Measurements from ENCODE around the gene SPEG.

The SPEG gene

DNA sequence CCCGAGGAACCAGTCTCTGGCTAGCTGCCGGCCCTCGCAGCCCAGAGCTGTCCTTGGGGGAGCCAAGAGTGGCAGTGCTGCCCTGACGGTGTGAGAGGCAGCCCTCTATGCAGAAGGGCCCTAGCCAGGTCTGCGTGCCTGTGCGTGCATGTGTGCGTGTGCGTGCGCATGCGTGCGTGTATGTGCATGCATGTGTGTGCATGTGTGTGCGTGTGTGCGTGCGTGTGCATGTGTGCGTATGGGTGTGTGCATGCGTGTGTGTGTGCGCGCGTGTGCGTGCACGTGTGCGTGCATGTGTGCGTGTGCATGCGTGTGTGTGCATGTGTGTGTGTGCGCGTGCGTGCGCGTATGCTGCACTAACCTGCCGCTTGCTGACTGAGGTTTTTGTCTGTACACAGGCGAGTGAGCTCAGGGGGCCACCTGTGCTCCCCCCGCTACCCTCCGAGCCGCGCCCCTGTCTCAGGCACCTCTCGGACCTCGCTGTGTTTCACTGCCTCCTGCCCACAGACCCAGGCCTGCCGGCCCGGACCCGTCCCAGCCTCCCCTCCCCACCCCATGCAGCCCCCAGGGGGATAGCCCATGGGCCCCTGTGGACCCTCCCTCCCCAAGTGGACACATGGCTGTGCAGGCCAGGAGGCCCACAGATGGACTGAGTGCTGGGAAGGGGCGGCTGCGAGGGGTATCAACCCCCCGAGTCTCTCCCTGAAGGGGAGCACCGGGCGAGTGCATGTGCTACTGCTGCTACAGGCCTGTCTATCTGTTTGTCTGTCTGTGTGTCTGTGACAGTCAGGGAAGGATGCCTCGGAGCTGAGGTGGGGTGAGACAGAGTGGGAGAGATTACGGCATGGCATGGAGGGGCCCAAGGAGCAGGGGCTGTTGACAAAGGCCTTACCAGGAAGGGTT, 31.3 kb downstream of the SPEG start:
- no peak for DNase-seq

- no peak for DNase-seq
Observed at GRCh38 chr2:219466816-219467735, 32.4 kb downstream of the SPEG start.

- DNase-seq: no peak
Observed at GRCh38 chr2:219467736-219468075, 33.1 kb downstream of the SPEG start.

DNA sequence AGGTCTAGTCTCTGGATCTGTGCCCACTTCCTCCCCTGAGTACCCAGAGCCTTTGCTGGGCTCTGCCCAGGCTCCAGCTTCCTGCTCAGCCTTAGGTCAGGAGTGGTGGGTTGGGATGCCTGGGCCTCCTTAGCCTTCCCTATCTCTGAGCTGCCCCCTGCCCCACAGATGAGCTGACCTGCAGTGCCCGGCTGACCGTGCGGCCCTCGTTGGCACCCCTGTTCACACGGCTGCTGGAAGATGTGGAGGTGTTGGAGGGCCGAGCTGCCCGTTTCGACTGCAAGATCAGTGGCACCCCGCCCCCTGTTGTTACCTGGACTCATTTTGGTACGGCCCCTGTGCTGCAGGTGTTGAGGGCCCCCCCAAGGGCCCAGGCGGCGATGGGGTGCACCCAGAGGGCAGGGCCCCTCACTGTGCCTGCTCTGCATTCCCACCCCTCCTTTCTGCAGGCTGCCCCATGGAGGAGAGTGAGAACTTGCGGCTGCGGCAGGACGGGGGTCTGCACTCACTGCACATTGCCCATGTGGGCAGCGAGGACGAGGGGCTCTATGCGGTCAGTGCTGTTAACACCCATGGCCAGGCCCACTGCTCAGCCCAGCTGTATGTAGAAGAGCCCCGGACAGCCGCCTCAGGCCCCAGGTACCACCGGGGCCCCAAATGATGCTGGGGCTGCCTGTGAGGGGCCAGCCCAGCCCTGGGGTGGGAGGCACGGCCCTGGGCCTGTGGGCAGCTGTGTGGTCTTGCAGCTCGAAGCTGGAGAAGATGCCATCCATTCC, 34.0 kb downstream of the SPEG start:
- DNase-seq: no peak

DNA sequence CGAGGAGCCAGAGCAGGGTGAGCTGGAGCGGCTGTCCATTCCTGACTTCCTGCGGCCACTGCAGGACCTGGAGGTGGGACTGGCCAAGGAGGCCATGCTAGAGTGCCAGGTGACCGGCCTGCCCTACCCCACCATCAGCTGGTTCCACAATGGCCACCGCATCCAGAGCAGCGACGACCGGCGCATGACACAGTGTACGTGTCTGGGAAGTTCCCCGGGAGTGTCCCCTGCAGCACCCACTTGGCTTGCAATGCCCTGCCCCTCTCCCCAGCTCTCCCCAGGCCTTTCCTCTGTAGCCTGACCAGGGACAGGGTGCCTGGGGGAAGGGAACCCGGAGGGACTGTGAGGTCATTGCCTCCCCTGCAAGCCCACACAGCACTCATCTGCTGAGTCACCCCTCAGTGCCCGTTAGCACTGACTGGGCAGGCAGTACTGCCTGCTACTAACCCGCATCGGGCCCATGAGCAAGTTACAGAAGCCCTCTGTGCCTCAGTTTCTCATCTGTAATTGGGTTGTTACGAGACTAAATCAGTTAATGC, 34.6 kb downstream of the SPEG start:
- DNase-seq: no peak

DNA sequence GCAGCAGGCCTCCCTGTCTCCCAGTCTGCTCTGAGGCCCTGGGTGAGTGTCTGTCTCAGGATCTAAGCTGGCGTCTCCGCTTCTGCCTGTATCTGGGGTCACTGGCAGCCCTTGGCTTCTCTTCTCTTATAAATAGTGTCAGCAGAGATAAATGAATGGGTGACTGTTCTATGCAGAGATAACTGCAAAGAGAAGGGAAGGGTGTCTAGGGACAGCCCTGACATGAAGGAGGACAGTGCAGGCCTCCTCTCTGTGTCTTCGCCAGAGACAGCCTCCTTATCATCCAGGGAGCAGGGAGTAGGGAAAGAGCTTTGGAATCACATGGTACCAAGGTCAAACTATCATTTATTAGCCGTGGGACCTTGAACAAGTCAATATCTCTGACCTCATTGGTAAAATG, 35.8 kb downstream of the SPEG start:
- DNase-seq: no peak

- DNase-seq: no peak
Observed at GRCh38 chr2:219471476-219472371, 37.1 kb downstream of the SPEG start.

- no peak for DNase-seq
Observed at GRCh38 chr2:219472629-219473187, 38.1 kb downstream of the SPEG start.

DNA sequence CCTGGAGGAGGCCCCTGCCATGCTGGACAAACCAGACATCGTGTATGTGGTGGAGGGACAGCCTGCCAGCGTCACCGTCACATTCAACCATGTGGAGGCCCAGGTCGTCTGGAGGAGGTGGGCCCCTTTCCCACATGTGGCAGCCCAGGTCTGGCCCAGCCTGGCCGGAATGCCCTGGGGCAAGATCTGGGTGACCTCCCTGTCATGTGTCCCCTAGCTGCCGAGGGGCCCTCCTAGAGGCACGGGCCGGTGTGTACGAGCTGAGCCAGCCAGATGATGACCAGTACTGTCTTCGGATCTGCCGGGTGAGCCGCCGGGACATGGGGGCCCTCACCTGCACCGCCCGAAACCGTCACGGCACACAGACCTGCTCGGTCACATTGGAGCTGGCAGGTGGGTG, 38.9 kb downstream of the SPEG start:
- no peak for DNase-seq

DNA sequence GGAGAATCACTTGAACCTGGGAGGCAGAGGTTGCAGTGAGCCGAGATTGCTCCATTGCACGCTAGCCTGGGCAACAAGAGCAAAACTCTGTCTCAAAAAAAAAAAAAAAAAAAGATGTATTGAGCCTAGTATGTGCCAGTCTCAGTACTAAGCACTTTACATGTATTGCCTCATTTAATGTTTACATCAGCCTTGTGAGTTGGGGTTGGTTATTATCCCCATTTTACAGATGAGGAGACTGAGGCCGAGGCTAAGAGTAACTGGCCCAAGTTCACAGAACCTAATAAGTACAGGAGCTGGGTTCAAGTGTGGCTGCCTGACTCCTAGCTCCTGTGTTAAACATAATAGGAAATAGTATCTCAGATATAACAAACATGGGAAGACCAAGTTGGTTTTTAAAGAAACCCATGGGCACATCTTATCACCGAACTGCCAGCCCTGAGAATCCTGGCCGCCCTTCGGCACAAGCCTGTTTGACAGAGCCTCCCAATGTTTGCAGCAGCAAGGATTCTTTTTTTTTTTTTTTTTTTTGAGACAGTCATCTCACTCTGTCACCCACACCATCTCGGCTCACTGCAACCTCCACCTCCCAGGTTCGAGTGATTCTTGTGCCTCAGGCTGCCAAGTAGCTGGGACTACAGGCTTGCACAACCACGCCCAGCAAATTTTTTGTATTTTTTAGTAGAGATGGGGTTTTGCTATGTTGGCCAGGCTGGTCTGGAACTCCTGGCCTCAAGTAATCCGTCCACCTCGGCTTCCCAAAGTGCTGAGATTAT, 39.8 kb downstream of the SPEG start:
- DNase-seq: no peak

DNA sequence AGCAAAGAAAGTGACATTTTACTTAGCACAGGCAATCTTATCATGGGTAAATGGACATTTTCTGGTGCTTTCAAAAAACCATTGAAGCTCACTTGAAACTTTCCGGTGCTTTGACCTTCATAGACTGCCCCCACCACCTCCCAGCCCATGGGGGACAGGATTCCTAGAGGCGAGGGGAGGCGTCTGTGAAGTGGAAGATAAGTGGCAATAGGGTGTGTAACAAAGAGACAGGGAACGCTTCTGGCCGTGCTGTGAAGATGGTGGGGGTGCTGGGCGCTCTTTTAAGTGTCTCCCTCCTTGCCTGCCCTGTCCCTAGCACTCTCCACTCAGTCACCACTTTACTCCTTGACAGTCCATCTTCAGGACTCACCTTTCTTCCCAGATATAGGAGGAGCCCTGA, 40.6 kb downstream of the SPEG start:
- peak; percentile 33 for DNase-seq

DNA sequence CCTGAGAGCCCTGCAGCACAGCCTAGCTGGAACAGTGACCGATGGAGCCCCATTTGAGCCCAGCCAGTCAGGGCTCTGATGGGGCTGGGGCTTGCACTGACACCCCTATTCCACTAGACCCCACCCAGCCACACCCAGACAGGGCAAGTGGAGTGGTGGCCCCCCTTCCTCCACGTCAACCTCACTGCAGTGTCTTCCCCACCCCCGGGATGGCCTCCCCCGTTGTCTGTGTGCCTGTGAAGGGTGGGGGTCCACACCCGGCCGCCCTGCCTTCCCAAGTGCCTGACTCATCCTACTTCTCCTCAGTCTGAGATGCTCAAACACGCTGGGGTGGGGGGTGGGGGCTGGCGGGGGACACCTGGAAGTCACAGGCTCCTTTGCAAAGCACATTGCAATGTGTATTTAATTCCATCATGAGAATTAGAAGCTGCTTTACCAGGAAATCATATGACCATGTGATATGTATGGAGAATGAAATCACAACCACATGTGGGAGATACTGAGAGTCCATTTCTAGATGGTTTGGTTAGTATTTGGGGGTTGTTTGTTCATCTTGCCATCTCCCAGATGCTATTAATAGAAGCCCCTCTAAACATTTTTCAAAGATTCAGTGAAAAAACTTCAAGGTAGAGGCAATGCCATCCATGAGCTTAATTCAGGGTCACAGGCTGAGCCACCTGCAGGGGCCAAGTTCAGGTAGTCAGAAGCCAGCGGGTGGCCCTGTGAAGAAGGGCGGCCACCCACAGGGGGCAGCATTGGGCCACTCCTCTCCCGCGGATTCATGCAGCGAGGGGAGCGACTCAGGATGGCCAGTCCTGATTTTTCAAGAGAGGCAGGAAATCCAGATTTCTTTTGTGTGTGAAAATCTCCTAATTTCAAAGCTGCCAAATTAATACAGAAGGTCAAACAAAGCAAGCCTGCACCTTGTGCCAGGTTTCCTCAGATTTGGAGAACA, 41.3 kb downstream of the SPEG start:
- DNase-seq: no peak

DNA sequence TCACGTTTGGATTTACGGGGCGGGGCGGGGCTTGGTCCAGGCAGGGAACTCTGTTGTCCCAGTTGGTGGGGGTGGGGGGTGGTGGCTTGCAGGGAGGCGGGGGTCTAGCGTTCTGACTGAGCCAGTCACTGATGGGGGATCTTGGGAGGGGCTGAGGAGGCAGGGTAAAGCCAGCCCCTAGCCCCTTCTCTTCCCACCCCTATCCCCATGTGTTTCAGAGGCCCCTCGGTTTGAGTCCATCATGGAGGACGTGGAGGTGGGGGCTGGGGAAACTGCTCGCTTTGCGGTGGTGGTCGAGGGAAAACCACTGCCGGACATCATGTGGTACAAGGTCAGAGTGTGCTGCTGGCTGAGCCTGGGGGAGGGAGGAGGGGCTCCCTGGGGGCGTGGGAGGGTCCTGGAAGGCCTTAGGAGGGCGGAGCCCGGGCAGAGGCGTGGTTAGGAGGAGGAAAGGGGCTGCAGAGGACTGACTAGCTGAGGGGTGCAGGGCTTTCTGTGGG, 42.1 kb downstream of the SPEG start:
- DNase-seq: no peak

GRCh38 chr2:219477179-219477578, 42.5 kb downstream of the SPEG start:
- no peak for DNase-seq

DNA sequence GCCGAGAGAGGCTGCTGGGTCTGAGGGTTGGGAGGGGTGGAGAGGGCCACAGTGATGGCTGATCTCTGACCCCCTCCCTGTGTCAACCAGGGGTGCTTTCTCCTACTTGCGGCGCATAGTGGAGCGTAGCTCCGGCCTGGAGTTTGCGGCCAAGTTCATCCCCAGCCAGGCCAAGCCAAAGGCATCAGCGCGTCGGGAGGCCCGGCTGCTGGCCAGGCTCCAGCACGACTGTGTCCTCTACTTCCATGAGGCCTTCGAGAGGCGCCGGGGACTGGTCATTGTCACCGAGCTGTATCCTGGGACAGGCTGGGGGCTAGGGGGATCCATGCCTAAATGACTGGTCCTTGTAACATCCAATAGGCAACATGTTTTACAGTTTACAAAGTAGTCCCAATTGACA, 43.2 kb downstream of the SPEG start:
- no peak for DNase-seq

DNA sequence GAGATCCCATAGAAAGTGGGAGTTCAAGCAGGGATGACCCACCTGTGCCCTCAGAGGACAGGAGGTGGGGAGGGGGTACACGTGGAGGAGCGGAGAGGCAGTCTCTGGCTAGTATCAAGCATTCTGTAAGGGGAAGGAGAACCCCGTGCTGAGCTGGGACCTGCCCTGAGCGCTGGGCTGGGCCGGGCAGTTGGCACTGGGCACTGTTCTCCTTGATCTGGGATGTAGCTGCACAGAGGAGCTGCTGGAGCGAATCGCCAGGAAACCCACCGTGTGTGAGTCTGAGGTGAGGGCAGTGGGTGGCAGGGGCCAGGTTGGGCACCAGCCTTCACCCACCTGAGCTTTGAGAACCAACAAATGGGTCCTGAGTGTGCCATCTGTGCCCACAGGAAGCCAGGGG, 44.3 kb downstream of the SPEG start:
- no peak for DNase-seq

GRCh38 chr2:219480004-219480403, 45.4 kb downstream of the SPEG start:
- no peak for DNase-seq

DNA sequence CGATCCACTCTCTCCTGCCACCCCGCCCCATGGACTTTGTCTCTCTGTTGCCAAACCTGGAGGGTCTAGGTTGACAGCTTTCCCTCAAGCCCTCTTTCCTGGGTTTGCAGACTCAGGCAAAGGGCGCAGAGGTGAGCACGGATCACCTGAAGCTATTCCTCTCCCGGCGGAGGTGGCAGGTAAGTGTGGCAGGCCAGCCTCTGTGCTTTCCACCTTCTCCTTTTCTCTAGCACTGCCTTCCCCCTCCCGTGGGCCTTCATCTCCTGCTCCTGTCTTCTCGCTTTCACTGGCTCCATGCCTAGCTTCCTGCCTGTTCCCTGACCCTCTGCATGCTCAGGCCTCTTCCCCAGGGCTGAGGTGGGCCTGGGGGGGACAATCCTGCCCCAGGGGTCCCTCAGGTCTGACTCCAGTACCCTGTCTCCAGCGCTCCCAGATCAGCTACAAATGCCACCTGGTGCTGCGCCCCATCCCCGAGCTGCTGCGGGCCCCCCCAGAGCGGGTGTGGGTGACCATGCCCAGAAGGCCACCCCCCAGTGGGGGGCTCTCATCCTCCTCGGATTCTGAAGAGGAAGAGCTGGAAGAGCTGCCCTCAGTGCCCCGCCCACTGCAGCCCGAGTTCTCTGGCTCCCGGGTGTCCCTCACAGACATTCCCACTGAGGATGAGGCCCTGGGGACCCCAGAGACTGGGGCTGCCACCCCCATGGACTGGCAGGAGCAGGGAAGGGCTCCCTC, 48.2 kb downstream of the SPEG start:
- no peak for DNase-seq
